HEK293 (cell line): ENCODE measurements around the gene PRODH2.

Experiments
- CTCF ChIA-PET: fragments of 350-600 bp; formaldehyde crosslinking; extraction: SDS; loops from one replicate; lab custom pipeline; 2021; ENCODE audit warnings: antibody characterized with exemption; lab: Yijun Ruan, JAX
- POLR2A ChIA-PET: fragments of 300-600 bp; formaldehyde crosslinking; extraction: SDS; loops from one replicate; lab custom pipeline; 2020; ENCODE audit warnings: antibody characterized with exemption, inconsistent platforms; lab: Yijun Ruan, JAX
- H3K27ac ChIP-seq: fragments of 200-500 bp; sonication (Bioruptor generic); 2 replicates; pipeline ENCODE4 v1.5.1; 2014; ENCODE audit warnings: low read depth, low read length, control low read depth, inconsistent platforms; ENCODE audit errors: extremely low read depth
- H3K36me3 ChIP-seq, 2 experiments: fragments of 200-500 bp in 1 of 2; sonication (Bioruptor generic) in 1 of 2; 1 replicate in 1 of 2; 2 replicates in 1 of 2; pipeline ENCODE4 v1.5.1; 2014 to 2017; ENCODE audit warnings: inconsistent platforms in 2 of 2, low read length in 2 of 2; ENCODE audit not compliant: control insufficient read depth in 2 of 2, insufficient read depth in 1 of 2
- H3K4me1 ChIP-seq: fragments of 200-500 bp; sonication (Bioruptor generic); 2 replicates; pipeline ENCODE4 v1.5.1; 2014; ENCODE audit warnings: mild to moderate bottlenecking, low read length, inconsistent platforms; ENCODE audit not compliant: control insufficient read depth, insufficient read depth
- H3K4me3 ChIP-seq: 2 replicates; pipeline ENCODE4 v1.5.1; 2011; ENCODE audit warnings: low read depth, mild to moderate bottlenecking, control low read depth, low read length, moderate library complexity
- H3K9me3 ChIP-seq: fragments of 200-500 bp; sonication (Bioruptor generic); 2 replicates; pipeline ENCODE4 v1.5.1; 2014; ENCODE audit warnings: low read depth, low read length, inconsistent platforms; ENCODE audit not compliant: control insufficient read depth, insufficient read depth
- FEZF1 ChIP-seq: fragments of 450-650 bp; formaldehyde crosslinking; IDR thresholded peaks from 2 replicates; pipeline ENCODE4 v1.5.1; 2016; ENCODE audit warnings: missing biosample characterization, missing genetic modification characterization
- HOXA7 ChIP-seq: sonication (generic); formaldehyde crosslinking; IDR thresholded peaks from 2 replicates; pipeline ENCODE4 v1.8.1; 2022; ENCODE audit warnings: missing genetic modification reagents, borderline replicate concordance
- KLF7 ChIP-seq: fragments of 450-650 bp; formaldehyde crosslinking; IDR thresholded peaks from 2 replicates; pipeline ENCODE4 v1.5.1; 2016; ENCODE audit warnings: missing biosample characterization, missing genetic modification characterization, borderline replicate concordance
- REPIN1 ChIP-seq: fragments of 450-650 bp; formaldehyde crosslinking; IDR thresholded peaks from 2 replicates; pipeline ENCODE4 v1.5.1; 2017; ENCODE audit warnings: missing biosample characterization, missing genetic modification characterization, low read depth
- ZFP37 ChIP-seq: fragments of 450-650 bp; formaldehyde crosslinking; IDR thresholded peaks from 2 replicates; pipeline ENCODE4 v1.5.1; 2016; ENCODE audit warnings: missing biosample characterization, missing genetic modification characterization
- ZFP41 ChIP-seq: fragments of 450-650 bp; formaldehyde crosslinking; IDR thresholded peaks from 2 replicates; pipeline ENCODE4 v1.5.1; 2016; ENCODE audit warnings: missing biosample characterization, missing genetic modification characterization, borderline replicate concordance
- ZIC2 ChIP-seq: fragments of 450-650 bp; formaldehyde crosslinking; IDR thresholded peaks from 2 replicates; pipeline ENCODE4 v1.5.1; 2016; ENCODE audit warnings: missing biosample characterization, missing genetic modification characterization
- ZNF112 ChIP-seq: fragments of 450-650 bp; formaldehyde crosslinking; IDR thresholded peaks from 2 replicates; pipeline ENCODE4 v1.5.0; 2017; ENCODE audit warnings: missing biosample characterization, missing genetic modification characterization
- ZNF114 ChIP-seq: fragments of 450-650 bp; formaldehyde crosslinking; IDR thresholded peaks from 2 replicates; pipeline ENCODE4 v1.5.0; 2017; ENCODE audit warnings: missing biosample characterization, missing genetic modification characterization
- ZNF211 ChIP-seq: fragments of 450-650 bp; formaldehyde crosslinking; IDR thresholded peaks from 2 replicates; pipeline ENCODE4 v1.5.1; 2016; ENCODE audit warnings: low read depth, missing biosample characterization, missing genetic modification characterization
- ZNF274 ChIP-seq, 2 experiments: fragments of 200-500 bp in 1 of 2; fragments of 450-650 bp in 1 of 2; sonication (Bioruptor generic) in 1 of 2; formaldehyde crosslinking in 1 of 2; IDR thresholded peaks; 2 replicates each; pipeline versions ENCODE4 v1.5.1 to v1.6.1; 2014 to 2016; ENCODE audit warnings: borderline replicate concordance in 1 of 2, inconsistent platforms in 1 of 2, low read length in 1 of 2, missing biosample characterization in 1 of 2, missing genetic modification characterization in 1 of 2
- ZNF311 ChIP-seq: fragments of 450-650 bp; formaldehyde crosslinking; IDR thresholded peaks from 2 replicates; pipeline ENCODE4 v1.5.1; 2017; ENCODE audit warnings: missing biosample characterization, missing genetic modification characterization, borderline replicate concordance
- ZNF350 ChIP-seq: fragments of 450-650 bp; formaldehyde crosslinking; IDR thresholded peaks from 2 replicates; pipeline ENCODE4 v1.5.0; 2017; ENCODE audit warnings: missing biosample characterization, mild to moderate bottlenecking, missing genetic modification characterization
- ZNF423 ChIP-seq: fragments of 450-650 bp; formaldehyde crosslinking; IDR thresholded peaks from 2 replicates; pipeline ENCODE4 v1.5.1; 2016; ENCODE audit warnings: missing biosample characterization, missing genetic modification characterization
- ZNF433 ChIP-seq: fragments of 450-650 bp; formaldehyde crosslinking; IDR thresholded peaks from 2 replicates; pipeline ENCODE4 v1.5.1; 2016; ENCODE audit warnings: missing biosample characterization, missing genetic modification characterization, low read depth
- ZNF521 ChIP-seq: fragments of 450-650 bp; formaldehyde crosslinking; IDR thresholded peaks from 2 replicates; pipeline ENCODE4 v1.5.1; 2017; ENCODE audit warnings: missing biosample characterization, mild to moderate bottlenecking, missing genetic modification characterization
- ZNF558 ChIP-seq: fragments of 450-650 bp; formaldehyde crosslinking; IDR thresholded peaks from 2 replicates; pipeline ENCODE4 v1.5.1; 2016; ENCODE audit warnings: missing biosample characterization, missing genetic modification characterization
- ZNF600 ChIP-seq: fragments of 450-650 bp; formaldehyde crosslinking; IDR thresholded peaks from 2 replicates; pipeline ENCODE4 v1.5.1; 2016; ENCODE audit warnings: missing biosample characterization, missing genetic modification characterization
- ZNF610 ChIP-seq: fragments of 450-650 bp; formaldehyde crosslinking; IDR thresholded peaks from 2 replicates; pipeline ENCODE4 v1.5.1; 2016; ENCODE audit warnings: missing biosample characterization, missing genetic modification characterization, borderline replicate concordance
- ZNF623 ChIP-seq: fragments of 450-650 bp; formaldehyde crosslinking; IDR thresholded peaks from 2 replicates; pipeline ENCODE4 v1.5.1; 2016; ENCODE audit warnings: missing biosample characterization, missing genetic modification characterization
- ZNF629 ChIP-seq: fragments of 450-650 bp; formaldehyde crosslinking; IDR thresholded peaks from 2 replicates; pipeline ENCODE4 v1.5.1; 2017; ENCODE audit warnings: missing biosample characterization, missing genetic modification characterization
- ZNF654 ChIP-seq: fragments of 450-650 bp; formaldehyde crosslinking; IDR thresholded peaks from 2 replicates; pipeline ENCODE4 v1.5.1; 2016; ENCODE audit warnings: low read depth, missing biosample characterization, missing genetic modification characterization
- TF ChIP-seq, protein P1 (sequence below): fragments of 450-650 bp; formaldehyde crosslinking; IDR thresholded peaks from 2 replicates; pipeline ENCODE4 v1.5.1; 2016; ENCODE audit warnings: missing biosample characterization, missing genetic modification characterization
- TF ChIP-seq, protein P2 (sequence below): fragments of 450-650 bp; formaldehyde crosslinking; IDR thresholded peaks from 2 replicates; pipeline ENCODE4 v1.5.1; 2016; ENCODE audit warnings: missing biosample characterization, missing genetic modification characterization
- TF ChIP-seq, protein P3 (sequence below): fragments of 450-650 bp; formaldehyde crosslinking; IDR thresholded peaks from 2 replicates; pipeline ENCODE4 v1.5.1; 2016; ENCODE audit warnings: missing biosample characterization, missing genetic modification characterization

PRODH2 gene

DNA sequence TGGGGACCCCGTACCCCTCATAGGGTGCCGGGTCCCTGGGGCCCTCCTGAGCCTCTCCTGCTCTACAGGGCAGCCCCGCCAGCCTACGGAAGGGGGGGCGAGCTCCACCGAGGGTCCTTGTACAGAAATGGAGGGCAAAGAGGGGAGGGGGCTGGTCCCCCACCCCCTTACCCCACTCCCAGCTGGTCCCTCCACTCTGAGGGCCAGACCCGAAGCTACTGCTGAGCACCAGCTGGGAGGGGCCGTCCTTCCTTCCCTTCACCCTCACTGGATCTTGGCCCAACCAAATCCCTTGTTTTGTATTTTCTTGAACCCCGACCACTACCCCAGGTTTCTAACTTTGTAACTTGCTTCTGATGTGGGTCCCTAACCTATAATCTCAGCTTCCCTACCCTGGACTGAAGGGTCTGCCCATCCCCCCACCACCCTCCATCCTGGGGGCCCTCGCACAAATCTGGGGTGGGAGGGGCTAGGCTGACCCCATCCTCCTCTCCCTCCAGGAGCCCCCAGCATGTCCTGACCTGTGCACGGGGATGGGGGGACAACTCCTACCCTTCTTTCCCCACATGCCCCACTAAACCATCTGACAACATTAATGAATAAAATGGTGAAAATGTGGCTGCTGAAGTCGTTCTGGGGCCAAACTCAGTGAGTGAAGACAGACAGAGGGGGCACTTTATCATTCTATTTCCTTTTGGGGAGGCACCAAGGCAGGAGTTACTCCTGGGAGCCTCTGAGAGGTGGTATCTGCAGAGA lies 24.3 kb downstream of the PRODH2 start:
- H3K36me3 ChIP-seq: peaks cover 7 to 10% of the 10 kb centered on the region in 2 experiments
- no peak overlapping the region for H3K27ac ChIP-seq
- H3K4me1 ChIP-seq: no peaks in the 10 kb centered on the region
- ChIA-PET CTCF (interaction anchor here (0.6 to 1.1 kb wide), 6 partner anchors 13 to 732 kb away, joined by 3 read pairs; no protein-coding TSS in a partner anchor), POLR2A (interaction anchor here (0.6 to 3.3 kb wide), 7 partner anchors 8 to 282 kb away, joined by 3 to 13 read pairs (median 3); no protein-coding TSS in a partner anchor)
- no peak overlapping the region for H3K4me3 ChIP-seq
- H3K9me3 ChIP-seq: no peaks in the 10 kb centered on the region
- TF ChIP-seq, protein P1, sequence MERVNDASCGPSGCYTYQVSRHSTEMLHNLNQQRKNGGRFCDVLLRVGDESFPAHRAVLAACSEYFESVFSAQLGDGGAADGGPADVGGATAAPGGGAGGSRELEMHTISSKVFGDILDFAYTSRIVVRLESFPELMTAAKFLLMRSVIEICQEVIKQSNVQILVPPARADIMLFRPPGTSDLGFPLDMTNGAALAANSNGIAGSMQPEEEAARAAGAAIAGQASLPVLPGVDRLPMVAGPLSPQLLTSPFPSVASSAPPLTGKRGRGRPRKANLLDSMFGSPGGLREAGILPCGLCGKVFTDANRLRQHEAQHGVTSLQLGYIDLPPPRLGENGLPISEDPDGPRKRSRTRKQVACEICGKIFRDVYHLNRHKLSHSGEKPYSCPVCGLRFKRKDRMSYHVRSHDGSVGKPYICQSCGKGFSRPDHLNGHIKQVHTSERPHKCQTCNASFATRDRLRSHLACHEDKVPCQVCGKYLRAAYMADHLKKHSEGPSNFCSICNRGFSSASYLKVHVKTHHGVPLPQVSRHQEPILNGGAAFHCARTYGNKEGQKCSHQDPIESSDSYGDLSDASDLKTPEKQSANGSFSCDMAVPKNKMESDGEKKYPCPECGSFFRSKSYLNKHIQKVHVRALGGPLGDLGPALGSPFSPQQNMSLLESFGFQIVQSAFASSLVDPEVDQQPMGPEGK (tag by site-specific recombination): 0 out of 2 replicates have a peak, but pooled peaks have one; percentile 33
- TF ChIP-seq ZNF654 (tag by site-specific recombination) (no peak), KLF7 (tag by site-specific recombination) (no peak)

DNA sequence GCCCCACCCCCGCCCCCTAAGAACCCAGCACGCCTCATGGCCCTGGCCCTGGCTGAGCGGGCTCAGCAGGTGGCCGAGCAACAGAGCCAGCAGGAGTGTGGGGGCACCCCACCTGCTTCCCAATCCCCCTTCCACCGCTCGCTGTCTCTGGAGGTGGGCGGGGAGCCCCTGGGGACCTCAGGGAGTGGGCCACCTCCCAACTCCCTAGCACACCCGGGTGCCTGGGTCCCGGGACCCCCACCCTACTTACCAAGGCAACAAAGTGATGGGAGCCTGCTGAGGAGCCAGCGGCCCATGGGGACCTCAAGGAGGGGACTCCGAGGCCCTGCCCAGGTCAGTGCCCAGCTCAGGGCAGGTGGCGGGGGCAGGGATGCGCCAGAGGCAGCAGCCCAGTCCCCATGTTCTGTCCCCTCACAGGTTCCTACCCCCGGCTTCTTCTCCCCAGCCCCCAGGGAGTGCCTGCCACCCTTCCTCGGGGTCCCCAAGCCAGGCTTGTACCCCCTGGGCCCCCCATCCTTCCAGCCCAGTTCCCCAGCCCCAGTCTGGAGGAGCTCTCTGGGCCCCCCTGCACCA lies 25.3 kb downstream of the PRODH2 start:
- CTCF ChIA-PET: interaction anchor here (0.6 to 1.1 kb wide), 2 partner anchors 14 to 718 kb away, joined by 3 read pairs; no protein-coding TSS in a partner anchor
- Histone ChIP-seq H3K27ac (no peak overlapping the region), H3K36me3 (peaks cover 12 to 13% of the 10 kb centered on the region in 2 experiments), H3K9me3 (no peaks in the 10 kb centered on the region), H3K4me3 (no peak overlapping the region), H3K4me1 (no peaks in the 10 kb centered on the region)
- POLR2A ChIA-PET: interaction anchor here (0.5 to 0.7 kb wide), 2 partner anchors 88 to 106 kb away, joined by 3 to 4 read pairs; no protein-coding TSS in a partner anchor
- TF ChIP-seq ZNF600 (no peak), ZNF311 (tag by site-specific recombination) (no peak), ZNF211 (tag by site-specific recombination) (no peak), ZNF623 (tag by site-specific recombination) (no peak), ZNF433 (tag by site-specific recombination) (no peak), ZNF558 (tag by site-specific recombination) (no peak), ZFP41 (tag by site-specific recombination) (no peak), FEZF1 (no peak), ZIC2 (peak; percentile 39; the same call in 1 of the 2 replicates), ZNF423 (tag by site-specific recombination) (no peak), ZNF274 (IDR thresholded peaks at IDR 0.05; ENCODE audit: low read length) (no peak), ZNF274 (tag by site-specific recombination; IDR thresholded peaks at IDR 0.05; ENCODE audit: borderline replicate concordance) (no peak), ZNF629 (no peak), ZNF350 (no peak), ZNF610 (tag by site-specific recombination) (no peak), ZNF521 (tag by site-specific recombination) (no peak), HOXA7 (no peak), ZNF112 (tag by site-specific recombination) (no peak), ZNF114 (tag by site-specific recombination) (no peak), REPIN1 (tag by site-specific recombination) (no peak), ZFP37 (tag by site-specific recombination) (no peak)
- TF ChIP-seq, protein P2, sequence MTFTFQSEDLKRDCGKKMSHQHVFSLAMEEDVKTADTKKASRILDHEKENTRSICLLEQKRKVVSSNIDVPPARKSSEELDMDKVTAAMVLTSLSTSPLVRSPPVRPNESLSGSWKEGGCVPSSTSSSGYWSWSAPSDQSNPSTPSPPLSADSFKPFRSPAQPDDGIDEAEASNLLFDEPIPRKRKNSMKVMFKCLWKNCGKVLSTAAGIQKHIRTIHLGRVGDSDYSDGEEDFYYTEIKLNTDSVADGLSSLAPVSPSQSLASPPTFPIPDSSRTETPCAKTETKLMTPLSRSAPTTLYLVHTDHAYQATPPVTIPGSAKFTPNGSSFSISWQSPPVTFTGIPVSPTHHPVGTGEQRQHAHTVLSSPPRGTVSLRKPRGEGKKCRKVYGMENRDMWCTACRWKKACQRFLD (tag by site-specific recombination): no peak
- TF ChIP-seq, protein P3, sequence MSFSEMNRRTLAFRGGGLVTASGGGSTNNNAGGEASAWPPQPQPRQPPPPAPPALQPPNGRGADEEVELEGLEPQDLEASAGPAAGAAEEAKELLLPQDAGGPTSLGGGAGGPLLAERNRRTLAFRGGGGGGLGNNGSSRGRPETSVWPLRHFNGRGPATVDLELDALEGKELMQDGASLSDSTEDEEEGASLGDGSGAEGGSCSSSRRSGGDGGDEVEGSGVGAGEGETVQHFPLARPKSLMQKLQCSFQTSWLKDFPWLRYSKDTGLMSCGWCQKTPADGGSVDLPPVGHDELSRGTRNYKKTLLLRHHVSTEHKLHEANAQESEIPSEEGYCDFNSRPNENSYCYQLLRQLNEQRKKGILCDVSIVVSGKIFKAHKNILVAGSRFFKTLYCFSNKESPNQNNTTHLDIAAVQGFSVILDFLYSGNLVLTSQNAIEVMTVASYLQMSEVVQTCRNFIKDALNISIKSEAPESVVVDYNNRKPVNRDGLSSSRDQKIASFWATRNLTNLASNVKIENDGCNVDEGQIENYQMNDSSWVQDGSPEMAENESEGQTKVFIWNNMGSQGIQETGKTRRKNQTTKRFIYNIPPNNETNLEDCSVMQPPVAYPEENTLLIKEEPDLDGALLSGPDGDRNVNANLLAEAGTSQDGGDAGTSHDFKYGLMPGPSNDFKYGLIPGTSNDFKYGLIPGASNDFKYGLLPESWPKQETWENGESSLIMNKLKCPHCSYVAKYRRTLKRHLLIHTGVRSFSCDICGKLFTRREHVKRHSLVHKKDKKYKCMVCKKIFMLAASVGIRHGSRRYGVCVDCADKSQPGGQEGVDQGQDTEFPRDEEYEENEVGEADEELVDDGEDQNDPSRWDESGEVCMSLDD (tag by site-specific recombination): peak; percentile 70; the same call in 1 of the 2 replicates
- TF ChIP-seq, protein P1 (tag by site-specific recombination): 0 out of 2 replicates have a peak, but pooled peaks have one; percentile 20
